Right forelimb (tissue), 1 donor: ENCODE data around the gene UFL1.
"Not testable (repeated sequence)": the region's sequence is repeated elsewhere in the genome, so short reads cannot be mapped to it uniquely, and the experiment has no call there.

Source experiments
- DNase-seq: peaks from one replicate; pipeline ENCODE4 v3.0.0-alpha.2; 2018

Gene UFL1

GRCh38 chr6:96521644-96522464 lies at the start of gene UFL1:
Gene UFL1, plus strand, starts transcription at chr6:96521806. Its CDS starts 68 bp downstream, at chr6:96521874.
- DNase-seq = peak; percentile 95

GRCh38 chr6:96472291-96472690 lies 49.3 kb upstream of the UFL1 start:
- not testable (repeated sequence) for DNase-seq

- DNase-seq = no peak
These were observed 42.9 kb upstream of the UFL1 start for GRCh38 chr6:96478695-96479094.

- DNase-seq = no peak
These were observed 29.7 kb upstream of the UFL1 start for GRCh38 chr6:96491926-96492325.

GRCh38 chr6:96499781-96500180 lies 21.8 kb upstream of the UFL1 start:
- no peak for DNase-seq

GRCh38 chr6:96502915-96503314 lies 18.7 kb upstream of the UFL1 start:
- DNase-seq = no peak

GRCh38 chr6:96505363-96505762 lies 16.2 kb upstream of the UFL1 start:
- DNase-seq = no peak

- DNase-seq = no peak
These were observed 12.3 kb upstream of the UFL1 start for GRCh38 chr6:96509281-96509680.

GRCh38 chr6:96520171-96521115 lies 1.2 kb upstream of the UFL1 start:
- no peak for DNase-seq

GRCh38 chr6:96521306-96521643 lies 331 bp upstream of the UFL1 start:
- no peak for DNase-seq

GRCh38 chr6:96522465-96523009 lies 931 bp downstream of the UFL1 start:
- no peak for DNase-seq

- DNase-seq = no peak
These were observed 6.6 kb downstream of the UFL1 start for GRCh38 chr6:96528193-96528592.

GRCh38 chr6:96532399-96532798 lies 10.8 kb downstream of the UFL1 start:
- DNase-seq = no peak

- no peak for DNase-seq
These were observed 16.1 kb downstream of the UFL1 start for GRCh38 chr6:96537726-96538125.

GRCh38 chr6:96542702-96543101 lies 21.1 kb downstream of the UFL1 start:
- no peak for DNase-seq

- no peak for DNase-seq
These were observed 24.3 kb downstream of the UFL1 start for GRCh38 chr6:96545882-96546281.

GRCh38 chr6:96547654-96548053 lies 26.0 kb downstream of the UFL1 start:
- no peak for DNase-seq

GRCh38 chr6:96554558-96554957 lies 33.0 kb downstream of the UFL1 start:
- no peak for DNase-seq

GRCh38 chr6:96559740-96560139 lies 38.1 kb downstream of the UFL1 start:
- not testable (repeated sequence) for DNase-seq

GRCh38 chr6:96562886-96563285 lies 41.3 kb downstream of the UFL1 start, which contains the start of gene FHL5:
Gene FHL5, plus strand, starts transcription at chr6:96563128. Its CDS starts 40,486 bp downstream, at chr6:96603614.
- no peak for DNase-seq

GRCh38 chr6:96563853-96564252 lies 42.2 kb downstream of the UFL1 start:
- no peak for DNase-seq

GRCh38 chr6:96570053-96570452 lies 48.4 kb downstream of the UFL1 start:
- DNase-seq = no peak

- DNase-seq = no peak
These were observed 49.9 kb downstream of the UFL1 start for GRCh38 chr6:96571551-96571950.
